HEK293T (cell line): Measurements from ENCODE around the gene CYREN.

Experiments
- ARNT ChIP-seq: fragments of 450-650 bp; IDR thresholded peaks from 2 replicates; pipeline ENCODE4 v1.6.1; 2017; ENCODE audit warnings: mild to moderate bottlenecking
- FOXK2 ChIP-seq: fragments of 450-650 bp; IDR thresholded peaks from 2 replicates; pipeline ENCODE4 v1.6.1; 2016; ENCODE audit warnings: mild to moderate bottlenecking
- FOXM1 ChIP-seq: fragments of 450-650 bp; IDR thresholded peaks from 2 replicates; pipeline ENCODE4 v1.6.1; 2017; ENCODE audit warnings: mild to moderate bottlenecking, borderline replicate concordance
- ZNF384 ChIP-seq: fragments of 450-650 bp; IDR thresholded peaks from 2 replicates; pipeline ENCODE4 v1.6.1; 2016

DNA sequence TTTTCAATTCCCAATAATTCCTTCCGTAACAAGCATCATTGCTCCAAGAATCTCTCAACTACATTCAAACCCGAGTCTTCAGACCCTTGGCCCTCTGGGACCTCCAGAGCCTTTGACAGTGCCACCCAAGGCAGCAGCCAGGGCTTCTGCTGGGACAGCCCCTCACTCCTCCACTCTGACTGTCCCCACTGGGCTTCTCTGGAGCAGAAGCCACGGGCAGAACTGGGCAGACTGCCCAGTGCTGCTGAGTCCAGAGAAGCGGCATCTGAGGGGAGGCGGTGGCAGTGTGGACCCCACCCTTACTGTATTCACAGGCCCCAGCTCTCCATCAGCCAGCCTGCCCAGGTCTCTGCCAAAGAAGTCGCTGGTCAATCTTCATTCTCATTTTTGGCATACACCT lies 8.8 kb downstream of the CYREN start:
- TF ChIP-seq ARNT, result no peak
- TF ChIP-seq ZNF384, result no peak
- TF ChIP-seq FOXM1, result no peak
- TF ChIP-seq FOXK2, result no peak
